Measurements from ENCODE around the gene MTHFSD.

MTHFSD gene

DNA sequence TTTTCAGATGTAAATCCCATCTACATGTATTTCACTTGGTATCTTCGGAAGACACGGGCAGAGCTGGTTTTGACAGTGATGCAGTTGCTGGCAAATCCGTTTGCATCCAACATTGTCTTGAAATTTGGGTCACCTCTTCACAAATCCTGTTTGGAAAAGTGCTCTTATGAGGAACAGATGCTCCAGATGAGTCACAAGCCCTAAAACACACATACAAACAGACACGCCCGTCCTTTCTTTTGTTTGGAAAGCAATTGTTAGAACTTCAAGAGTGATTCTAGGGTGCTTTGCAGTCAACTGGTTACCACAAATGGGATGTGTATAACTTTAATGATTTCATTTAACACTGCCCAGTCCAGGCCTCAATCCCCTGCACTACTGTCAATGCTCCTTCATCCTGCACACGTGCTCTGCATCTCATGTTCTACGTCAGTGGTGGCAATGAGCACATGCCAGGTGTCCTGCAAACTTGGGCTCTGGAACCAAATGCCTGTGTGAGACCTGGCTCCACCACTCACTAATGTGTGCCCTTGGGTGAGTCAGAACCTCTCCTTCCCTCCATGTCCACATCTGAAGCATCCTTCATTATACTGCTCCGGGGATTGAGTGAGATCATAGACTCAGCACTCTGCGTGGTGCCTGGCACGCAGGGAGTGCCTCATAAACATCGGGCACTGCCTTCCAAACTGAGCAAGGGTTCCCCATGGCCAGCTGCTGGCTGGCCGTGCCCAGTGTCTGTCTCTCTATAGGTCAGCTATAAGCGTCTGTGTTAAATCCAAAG, 64.0 kb downstream of the MTHFSD start:
- no peak overlapping the region for H3K4me3 ChIP-seq (ENCODE audit: low read depth, low read length)
- no peak for TF ChIP-seq CTCF (conservative IDR thresholded peaks at IDR 0.05; ENCODE audit: low read depth, low read length)
- DNase-seq (ENCODE audit: low read depth): no peak

- TF ChIP-seq CTCF (conservative IDR thresholded peaks at IDR 0.05; ENCODE audit: low read depth, low read length): no peak
- no peak overlapping the region for H3K4me3 ChIP-seq (ENCODE audit: low read depth, low read length)
- DNase-seq (ENCODE audit: low read depth): no peak
Observed at GRCh38 chr16:86485746-86486145, 69.3 kb downstream of the MTHFSD start.

DNA sequence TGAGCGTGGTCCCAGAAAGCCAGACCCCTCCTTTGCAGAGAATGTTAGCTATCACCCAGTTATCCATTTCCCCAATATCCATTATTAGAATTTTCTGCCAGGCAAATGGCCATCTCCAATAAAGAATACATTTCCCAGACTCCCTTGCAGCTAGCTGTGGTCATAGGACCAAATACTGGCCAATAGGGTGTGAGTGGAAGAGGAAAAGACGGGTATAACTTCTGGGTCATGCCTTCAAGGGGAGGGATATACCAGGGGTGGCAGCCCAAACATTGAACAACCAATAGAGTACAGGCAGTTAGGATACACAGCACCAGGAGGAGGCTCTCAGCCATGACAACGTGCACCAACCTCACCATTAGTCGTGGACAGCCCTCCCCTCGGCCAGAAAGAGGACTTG, 70.8 kb downstream of the MTHFSD start:
- H3K4me3 ChIP-seq (ENCODE audit: low read depth, low read length): no peak overlapping the region
- DNase-seq (ENCODE audit: low read depth): no peak
- TF ChIP-seq CTCF (conservative IDR thresholded peaks at IDR 0.05; ENCODE audit: low read depth, low read length): no peak

DNA sequence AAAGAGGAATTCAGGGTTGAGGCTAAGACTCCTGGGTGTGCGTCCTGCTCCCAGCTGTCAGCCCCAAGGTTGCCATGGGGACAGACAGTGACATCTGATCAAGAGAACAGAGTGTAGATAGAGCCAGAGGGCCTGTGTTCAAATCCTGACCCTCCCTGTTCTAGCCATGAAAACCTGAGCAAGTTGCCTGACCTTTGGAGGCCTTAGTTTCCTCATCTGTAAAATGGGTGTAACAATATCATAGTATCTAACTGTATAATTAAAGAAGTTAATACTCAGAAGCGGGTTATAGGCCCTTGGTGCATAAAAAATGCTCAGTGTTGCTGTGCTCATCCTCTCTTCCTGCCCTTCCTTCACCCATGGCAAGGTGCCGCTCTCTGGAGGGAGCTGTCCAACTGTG, 73.4 kb downstream of the MTHFSD start:
- DNase-seq (ENCODE audit: low read depth): no peak
- H3K4me3 ChIP-seq (ENCODE audit: low read depth, low read length): no peak overlapping the region
- no peak for TF ChIP-seq CTCF (conservative IDR thresholded peaks at IDR 0.05; ENCODE audit: low read depth, low read length)

DNA sequence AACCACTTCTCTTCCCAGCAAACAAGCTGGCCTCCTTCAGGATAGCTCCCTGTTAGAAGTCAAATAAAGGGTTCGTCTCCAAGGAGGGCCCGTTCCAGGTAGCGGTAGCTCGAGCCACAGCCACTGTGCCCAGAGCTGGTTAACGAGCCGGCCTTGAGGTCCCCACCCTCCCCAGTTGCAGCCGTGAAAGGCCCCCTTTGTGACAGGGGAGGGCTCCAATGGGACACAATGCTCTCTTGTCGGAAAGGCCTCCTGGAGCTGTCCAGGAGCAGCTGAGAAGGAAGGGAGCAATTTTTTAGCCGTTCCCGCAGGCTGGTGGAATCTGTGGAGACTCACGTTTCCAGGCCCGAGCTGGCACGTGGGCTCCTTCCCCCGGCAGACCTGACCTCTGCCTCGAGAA, 74.6 kb downstream of the MTHFSD start:
- no peak for TF ChIP-seq CTCF (conservative IDR thresholded peaks at IDR 0.05; ENCODE audit: low read depth, low read length)
- no peak for DNase-seq (ENCODE audit: low read depth)
- H3K4me3 ChIP-seq (ENCODE audit: low read depth, low read length): no peak overlapping the region

Data from choroid plexus epithelial cell (primary cell).